Measurements from ENCODE around the gene SLC18A3. TPM values are rescaled to one million over a fixed set of nuclear protein-coding genes. Genes with fewer than 3 reads are reported as not detected.
A peak's percentile ranks its signal among the peaks of the same experiment; 100 is the strongest.

The SLC18A3 gene
- total and polyA plus RNA-seq, 4 donors, result 1.9 to 19.9 (median 11.1) TPM

DNA sequence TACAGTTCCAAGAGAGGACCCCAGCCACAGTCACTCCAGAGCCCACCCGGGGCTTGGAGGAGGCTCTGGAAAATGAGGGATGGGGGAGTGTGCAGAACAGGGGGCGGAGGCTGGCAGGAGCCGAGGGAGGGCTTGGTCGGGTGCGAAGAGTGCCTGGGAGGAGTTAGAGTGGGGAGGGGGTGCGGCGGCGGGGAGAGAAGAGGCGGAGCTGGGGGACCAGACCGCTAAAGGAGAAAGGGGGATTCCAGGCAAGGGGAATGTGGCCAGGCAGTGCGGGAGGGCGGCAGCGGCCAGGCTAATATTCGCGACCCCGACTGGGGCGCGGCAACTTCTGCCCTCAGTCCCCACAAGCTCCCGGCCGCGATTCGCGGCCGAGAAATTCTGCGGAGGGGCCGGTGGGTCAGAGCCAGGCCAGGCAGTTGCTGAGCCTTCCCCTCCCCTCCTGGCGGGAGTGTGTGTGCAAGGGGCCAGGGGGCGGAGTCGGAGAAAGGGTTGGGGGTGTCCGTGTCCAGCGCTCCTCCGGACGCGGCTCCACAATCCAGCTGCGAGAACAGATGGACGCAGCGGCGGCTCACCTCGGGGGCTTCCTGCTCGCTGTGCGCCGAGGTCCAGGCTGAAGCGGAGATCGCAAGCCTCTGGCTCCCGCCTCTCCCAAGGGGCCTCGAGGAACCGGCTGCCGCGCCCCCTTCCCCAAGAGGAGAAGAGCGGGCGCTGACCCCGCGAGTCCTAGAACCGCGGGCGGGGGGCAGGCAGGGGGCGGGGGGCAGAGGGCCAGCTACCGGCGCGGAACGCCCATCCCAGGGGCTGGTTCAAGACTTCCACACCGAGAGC is 612 bp upstream of the SLC18A3 start:
- Histone ChIP-seq H3K27ac (ENCODE audit: low read depth, low read length) (no peak overlapping the region), H3K9me3 (ENCODE audit: control insufficient read depth, insufficient read depth, low read length) (no peaks in the 10 kb centered on the region), H3K4me3 (ENCODE audit: low read depth, low read length) (peak overlapping the region; percentile 1), H3K4me1 (ENCODE audit: control insufficient read depth, insufficient read depth, low read length) (peaks cover 76% of the 10 kb centered on the region), H3K36me3 (ENCODE audit: control insufficient read depth, insufficient read depth, low read length) (no peaks in the 10 kb centered on the region), H3K27me3 (ENCODE audit: control insufficient read depth, insufficient read depth, low read length) (peaks cover 80% of the 10 kb centered on the region)
- DNase-seq (ENCODE audit: low read depth in 4 of 6, low spot score in 6 of 6), result peak in 1 of 6 donors; percentile 43
- WGBS (ENCODE audit: insufficient coverage), result 0% methylated on average over 59 of the region's 62 CpGs

- WGBS (ENCODE audit: insufficient coverage), result 1% methylated on average over 72 of the region's 72 CpGs
- DNase-seq (ENCODE audit: low read depth in 4 of 6, low spot score in 6 of 6), result no peak
- Histone ChIP-seq H3K4me1 (ENCODE audit: control insufficient read depth, insufficient read depth, low read length) (peaks cover 74% of the 10 kb centered on the region), H3K27ac (ENCODE audit: low read depth, low read length) (no peak overlapping the region), H3K36me3 (ENCODE audit: control insufficient read depth, insufficient read depth, low read length) (no peaks in the 10 kb centered on the region), H3K9me3 (ENCODE audit: control insufficient read depth, insufficient read depth, low read length) (no peaks in the 10 kb centered on the region), H3K4me3 (ENCODE audit: low read depth, low read length) (no peak overlapping the region), H3K27me3 (ENCODE audit: control insufficient read depth, insufficient read depth, low read length) (peaks cover 85% of the 10 kb centered on the region)
These were observed 502 bp downstream of the SLC18A3 start for GRCh38 chr10:49610458-49611165.

DNA sequence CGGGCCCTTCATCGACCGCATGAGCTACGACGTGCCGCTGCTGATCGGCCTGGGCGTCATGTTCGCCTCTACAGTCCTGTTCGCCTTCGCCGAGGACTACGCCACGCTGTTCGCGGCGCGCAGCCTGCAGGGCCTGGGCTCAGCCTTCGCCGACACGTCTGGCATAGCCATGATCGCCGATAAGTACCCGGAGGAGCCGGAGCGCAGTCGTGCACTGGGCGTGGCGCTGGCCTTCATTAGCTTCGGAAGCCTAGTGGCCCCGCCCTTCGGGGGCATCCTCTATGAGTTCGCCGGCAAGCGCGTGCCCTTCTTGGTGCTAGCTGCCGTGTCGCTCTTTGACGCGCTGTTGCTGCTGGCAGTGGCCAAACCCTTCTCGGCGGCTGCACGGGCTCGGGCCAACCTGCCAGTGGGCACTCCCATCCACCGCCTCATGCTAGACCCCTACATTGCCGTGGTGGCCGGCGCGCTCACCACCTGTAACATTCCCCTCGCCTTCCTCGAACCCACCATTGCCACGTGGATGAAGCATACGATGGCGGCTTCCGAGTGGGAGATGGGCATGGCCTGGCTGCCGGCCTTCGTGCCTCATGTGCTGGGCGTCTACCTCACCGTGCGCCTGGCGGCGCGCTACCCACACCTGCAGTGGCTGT is 1.2 kb downstream of the SLC18A3 start:
- H3K4me1 ChIP-seq (ENCODE audit: control insufficient read depth, insufficient read depth, low read length), result peaks cover 68% of the 10 kb centered on the region
- no peaks in the 10 kb centered on the region for H3K9me3 ChIP-seq (ENCODE audit: control insufficient read depth, insufficient read depth, low read length)
- H3K27me3 ChIP-seq (ENCODE audit: control insufficient read depth, insufficient read depth, low read length), result peaks cover 92% of the 10 kb centered on the region
- H3K36me3 ChIP-seq (ENCODE audit: control insufficient read depth, insufficient read depth, low read length), result no peaks in the 10 kb centered on the region
- 2% methylated on average over 63 of the region's 63 CpGs for WGBS (ENCODE audit: insufficient coverage)
- no peak for DNase-seq (ENCODE audit: low read depth in 4 of 6, low spot score in 6 of 6)
- H3K27ac ChIP-seq (ENCODE audit: low read depth, low read length), result no peak overlapping the region
- H3K4me3 ChIP-seq (ENCODE audit: low read depth, low read length), result no peak overlapping the region

- Histone ChIP-seq H3K4me1 (ENCODE audit: control insufficient read depth, insufficient read depth, low read length) (peaks cover 64% of the 10 kb centered on the region), H3K36me3 (ENCODE audit: control insufficient read depth, insufficient read depth, low read length) (no peaks in the 10 kb centered on the region), H3K27me3 (ENCODE audit: control insufficient read depth, insufficient read depth, low read length) (peaks cover 97% of the 10 kb centered on the region), H3K9me3 (ENCODE audit: control insufficient read depth, insufficient read depth, low read length) (no peaks in the 10 kb centered on the region), H3K4me3 (ENCODE audit: low read depth, low read length) (no peak overlapping the region), H3K27ac (ENCODE audit: low read depth, low read length) (no peak overlapping the region)
- DNase-seq (ENCODE audit: low read depth in 4 of 6, low spot score in 6 of 6), result peak in 2 of 6 donors; percentile 42 to 67
- 3% methylated on average over 53 of the region's 53 CpGs for WGBS (ENCODE audit: insufficient coverage)
These were observed 1.9 kb downstream of the SLC18A3 start for GRCh38 chr10:49611816-49612512.

DNA sequence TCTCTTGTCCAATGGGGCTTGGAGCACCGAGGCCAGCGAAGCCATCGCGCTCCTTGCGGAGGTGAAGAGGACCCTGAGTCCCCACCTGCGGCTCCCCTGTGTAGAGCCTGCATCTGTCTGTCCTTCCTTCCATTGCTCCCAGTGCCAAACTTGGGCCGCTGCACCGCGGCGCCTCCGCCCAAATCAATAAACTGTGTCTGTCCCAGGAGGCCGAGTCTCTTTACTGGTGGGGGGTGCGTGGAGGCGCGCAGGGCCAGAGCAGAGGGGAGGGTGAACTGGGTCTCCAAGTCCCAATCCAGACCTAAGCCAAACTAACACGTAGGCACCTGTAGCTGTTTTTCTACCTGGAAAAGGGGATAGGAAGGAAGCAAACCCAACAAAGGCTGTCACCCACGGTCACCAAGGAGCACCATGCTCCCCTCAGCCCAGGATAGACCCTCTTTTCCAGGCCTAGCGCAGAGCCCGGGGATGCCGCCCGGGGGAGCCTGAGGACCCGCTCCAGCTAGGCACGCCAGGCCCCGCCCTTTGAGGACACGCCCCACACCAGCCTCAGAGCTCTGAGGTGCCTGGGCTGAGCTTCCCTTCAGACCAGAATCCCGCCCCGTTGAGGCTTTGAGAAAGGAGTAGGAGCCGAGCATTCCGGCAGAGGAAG is 2.5 kb downstream of the SLC18A3 start:
- H3K4me3 ChIP-seq (ENCODE audit: low read depth, low read length), result no peak overlapping the region
- WGBS (ENCODE audit: insufficient coverage), result 2% methylated on average over 19 of the region's 29 CpGs
- H3K27ac ChIP-seq (ENCODE audit: low read depth, low read length), result no peak overlapping the region
- peaks cover 96% of the 10 kb centered on the region for H3K27me3 ChIP-seq (ENCODE audit: control insufficient read depth, insufficient read depth, low read length)
- no peaks in the 10 kb centered on the region for H3K9me3 ChIP-seq (ENCODE audit: control insufficient read depth, insufficient read depth, low read length)
- H3K4me1 ChIP-seq (ENCODE audit: control insufficient read depth, insufficient read depth, low read length), result peaks cover 57% of the 10 kb centered on the region
- DNase-seq (ENCODE audit: low read depth in 4 of 6, low spot score in 6 of 6), result no peak
- no peaks in the 10 kb centered on the region for H3K36me3 ChIP-seq (ENCODE audit: control insufficient read depth, insufficient read depth, low read length)

- Histone ChIP-seq H3K27ac (ENCODE audit: low read depth, low read length) (no peak overlapping the region), H3K36me3 (ENCODE audit: control insufficient read depth, insufficient read depth, low read length) (no peaks in the 10 kb centered on the region), H3K4me3 (ENCODE audit: low read depth, low read length) (no peak overlapping the region), H3K4me1 (ENCODE audit: control insufficient read depth, insufficient read depth, low read length) (peaks cover 57% of the 10 kb centered on the region), H3K9me3 (ENCODE audit: control insufficient read depth, insufficient read depth, low read length) (no peaks in the 10 kb centered on the region), H3K27me3 (ENCODE audit: control insufficient read depth, insufficient read depth, low read length) (peaks cover 93% of the 10 kb centered on the region)
- WGBS (ENCODE audit: insufficient coverage), result under 1% methylated on average over 22 of the region's 23 CpGs
- DNase-seq (ENCODE audit: low read depth in 4 of 6, low spot score in 6 of 6), result peak in 1 of 6 donors; percentile 70
These were observed 3.2 kb downstream of the SLC18A3 start for GRCh38 chr10:49613165-49613881.

DNA sequence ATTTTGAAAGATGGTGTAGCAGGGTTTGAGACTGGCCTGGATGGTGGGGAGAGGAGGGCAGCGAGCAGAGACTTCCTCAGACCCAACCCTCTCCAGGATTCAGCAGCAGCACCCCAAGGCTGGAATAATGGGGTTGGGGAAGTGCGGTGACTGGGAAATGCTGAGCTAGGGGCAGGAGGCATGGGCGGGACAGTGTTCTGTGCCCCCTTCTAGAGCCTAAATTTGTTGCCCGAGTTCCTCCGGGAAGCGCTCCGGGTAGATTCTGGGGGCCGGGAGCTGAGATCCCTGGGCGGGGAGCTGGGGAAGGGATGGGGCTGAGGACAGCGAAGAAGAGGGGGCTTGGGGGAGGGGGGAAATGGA is 3.8 kb downstream of the SLC18A3 start, which contains the start of gene CHAT:
Gene CHAT, plus strand, starts transcription at position 156 of the 360 bp plus-strand sequence. Its CDS starts 153 bp downstream, at position 309.
- under 1% methylated on average over 9 of the region's 10 CpGs for WGBS (ENCODE audit: insufficient coverage)
- Histone ChIP-seq H3K9me3 (ENCODE audit: control insufficient read depth, insufficient read depth, low read length) (no peaks in the 10 kb centered on the region), H3K27ac (ENCODE audit: low read depth, low read length) (no peak within 1 kb of the TSS), H3K27me3 (ENCODE audit: control insufficient read depth, insufficient read depth, low read length) (peaks cover 93% of the 10 kb centered on the region), H3K36me3 (ENCODE audit: control insufficient read depth, insufficient read depth, low read length) (no peaks in the 10 kb centered on the region), H3K4me1 (ENCODE audit: control insufficient read depth, insufficient read depth, low read length) (peaks cover 55% of the 10 kb centered on the region), H3K4me3 (ENCODE audit: low read depth, low read length) (no peak within 1 kb of the TSS)
- DNase-seq (ENCODE audit: low read depth in 4 of 6, low spot score in 6 of 6), result no peak

GRCh38 chr10:49614242-49615198 is 4.4 kb downstream of the SLC18A3 start:
- no peak overlapping the region for H3K27ac ChIP-seq (ENCODE audit: low read depth, low read length)
- no peak overlapping the region for H3K4me3 ChIP-seq (ENCODE audit: low read depth, low read length)
- WGBS (ENCODE audit: insufficient coverage), result 4% methylated on average over 32 of the region's 49 CpGs
- no peaks in the 10 kb centered on the region for H3K36me3 ChIP-seq (ENCODE audit: control insufficient read depth, insufficient read depth, low read length)
- H3K27me3 ChIP-seq (ENCODE audit: control insufficient read depth, insufficient read depth, low read length), result peaks cover 87% of the 10 kb centered on the region
- no peaks in the 10 kb centered on the region for H3K9me3 ChIP-seq (ENCODE audit: control insufficient read depth, insufficient read depth, low read length)
- peaks cover 48% of the 10 kb centered on the region for H3K4me1 ChIP-seq (ENCODE audit: control insufficient read depth, insufficient read depth, low read length)
- DNase-seq (ENCODE audit: low read depth in 4 of 6, low spot score in 6 of 6), result no peak

All from spinal cord (tissue), 10 donors.